ENCODE results near the gene TXNDC16. TPM values are rescaled to one million over a fixed set of nuclear protein-coding genes. Genes with fewer than 3 reads are reported as not detected.

Gene TXNDC16
- total RNA-seq, 3 donors from 2014 or later: 8.6 to 10.3 (median 9.7) TPM

DNA sequence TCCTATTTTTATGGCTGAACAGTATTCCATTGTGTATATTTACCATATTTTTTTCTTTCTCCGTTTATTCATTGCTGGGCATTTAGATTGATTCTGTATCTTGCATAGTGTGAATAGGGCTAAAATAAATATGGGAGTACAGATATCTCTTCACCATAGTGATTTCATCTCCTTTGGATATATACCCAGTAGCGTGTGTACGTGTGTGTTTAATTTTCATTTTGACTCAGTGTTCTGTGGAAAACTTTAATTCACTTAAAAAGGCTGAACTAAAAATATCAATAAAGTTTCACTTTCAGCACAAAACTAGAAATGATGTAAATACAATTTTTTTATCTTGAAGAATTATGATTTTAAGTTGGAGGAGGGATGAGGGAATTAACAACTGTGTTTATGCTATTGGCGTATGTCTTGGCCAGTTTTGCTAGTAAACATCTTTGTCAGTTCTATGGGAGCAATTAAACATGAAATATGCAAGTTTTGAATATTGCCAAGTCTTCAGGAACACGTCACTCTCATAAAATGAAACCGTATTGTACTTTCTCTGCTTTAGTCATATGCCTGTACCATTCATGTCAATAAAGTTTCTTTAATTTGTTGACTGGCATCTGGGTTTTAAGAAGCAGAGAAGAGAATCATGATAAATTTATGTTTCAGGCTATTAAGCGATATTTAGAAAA lies 138.4 kb downstream of the TXNDC16 start:
- intact Hi-C loops (cut with DNase I, micrococcal nuclease): no loop called here
- no peaks in the 10 kb centered on the region for H3K4me1 ChIP-seq (ENCODE audit: low read depth)
- TF ChIP-seq, protein P1, sequence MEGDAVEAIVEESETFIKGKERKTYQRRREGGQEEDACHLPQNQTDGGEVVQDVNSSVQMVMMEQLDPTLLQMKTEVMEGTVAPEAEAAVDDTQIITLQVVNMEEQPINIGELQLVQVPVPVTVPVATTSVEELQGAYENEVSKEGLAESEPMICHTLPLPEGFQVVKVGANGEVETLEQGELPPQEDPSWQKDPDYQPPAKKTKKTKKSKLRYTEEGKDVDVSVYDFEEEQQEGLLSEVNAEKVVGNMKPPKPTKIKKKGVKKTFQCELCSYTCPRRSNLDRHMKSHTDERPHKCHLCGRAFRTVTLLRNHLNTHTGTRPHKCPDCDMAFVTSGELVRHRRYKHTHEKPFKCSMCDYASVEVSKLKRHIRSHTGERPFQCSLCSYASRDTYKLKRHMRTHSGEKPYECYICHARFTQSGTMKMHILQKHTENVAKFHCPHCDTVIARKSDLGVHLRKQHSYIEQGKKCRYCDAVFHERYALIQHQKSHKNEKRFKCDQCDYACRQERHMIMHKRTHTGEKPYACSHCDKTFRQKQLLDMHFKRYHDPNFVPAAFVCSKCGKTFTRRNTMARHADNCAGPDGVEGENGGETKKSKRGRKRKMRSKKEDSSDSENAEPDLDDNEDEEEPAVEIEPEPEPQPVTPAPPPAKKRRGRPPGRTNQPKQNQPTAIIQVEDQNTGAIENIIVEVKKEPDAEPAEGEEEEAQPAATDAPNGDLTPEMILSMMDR (IDR thresholded peaks at IDR 0.05): no peak
- H3K9me3 ChIP-seq: no peaks in the 10 kb centered on the region
- ATAC-seq (no peak), DNase-seq (no peak)
- no peaks in the 10 kb centered on the region for H3K36me3 ChIP-seq (ENCODE audit: low read depth)
- no peak overlapping the region for H3K4me3 ChIP-seq

DNA sequence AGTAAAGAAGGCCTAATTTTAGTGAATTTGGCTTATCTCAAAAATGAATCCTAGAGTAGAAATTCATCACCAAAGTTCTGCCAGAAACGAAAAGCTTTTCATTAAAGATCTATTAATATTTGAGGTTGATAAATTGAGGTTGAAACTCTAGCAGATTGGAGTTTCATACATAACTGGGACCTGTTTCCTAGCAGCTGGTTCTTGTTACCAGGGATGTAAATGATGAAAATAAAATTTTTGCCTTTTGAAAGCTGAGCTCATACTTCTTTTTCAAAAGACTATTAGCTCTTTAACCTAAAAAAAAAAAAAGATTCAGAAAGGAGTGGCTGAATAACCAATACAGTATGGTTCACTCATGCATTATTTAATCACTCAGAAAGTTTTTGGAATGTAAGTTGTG lies 139.9 kb downstream of the TXNDC16 start:
- Histone ChIP-seq H3K4me1 (ENCODE audit: low read depth) (no peaks in the 10 kb centered on the region), H3K4me3 (no peak overlapping the region), H3K36me3 (ENCODE audit: low read depth) (no peaks in the 10 kb centered on the region), H3K9me3 (no peaks in the 10 kb centered on the region)
- intact Hi-C loops (cut with DNase I, micrococcal nuclease): no loop called here
- DNase-seq (no peak), ATAC-seq (no peak)
- TF ChIP-seq, protein P1 (IDR thresholded peaks at IDR 0.05): no peak

DNA sequence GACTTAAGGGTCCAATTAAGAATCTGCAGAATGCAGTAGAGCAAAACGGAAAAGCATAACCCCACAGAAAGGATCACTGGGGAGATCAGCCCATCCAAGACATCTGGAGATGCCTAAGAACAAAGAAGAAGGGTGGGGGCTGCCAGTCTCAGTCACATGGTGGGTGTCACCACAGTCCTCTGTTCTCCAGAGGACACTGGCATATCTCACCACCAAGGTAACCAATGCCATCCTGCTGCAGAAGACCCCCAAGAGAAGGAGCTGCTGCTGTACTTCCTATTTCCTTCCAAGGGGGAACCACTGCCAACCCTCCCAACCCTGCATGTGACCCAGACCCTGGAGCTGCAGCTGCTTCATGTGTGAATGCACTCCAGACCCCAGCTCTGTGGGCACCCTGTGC lies 147.0 kb downstream of the TXNDC16 start:
- intact Hi-C loops (cut with DNase I, micrococcal nuclease): no loop called here
- ATAC-seq (no peak), DNase-seq (no peak)
- H3K4me1 ChIP-seq (ENCODE audit: low read depth): peaks cover 6% of the 10 kb centered on the region
- TF ChIP-seq, protein P1 (IDR thresholded peaks at IDR 0.05): no peak
- no peaks in the 10 kb centered on the region for H3K9me3 ChIP-seq
- H3K4me3 ChIP-seq: no peak overlapping the region
- H3K36me3 ChIP-seq (ENCODE audit: low read depth): no peaks in the 10 kb centered on the region

DNA sequence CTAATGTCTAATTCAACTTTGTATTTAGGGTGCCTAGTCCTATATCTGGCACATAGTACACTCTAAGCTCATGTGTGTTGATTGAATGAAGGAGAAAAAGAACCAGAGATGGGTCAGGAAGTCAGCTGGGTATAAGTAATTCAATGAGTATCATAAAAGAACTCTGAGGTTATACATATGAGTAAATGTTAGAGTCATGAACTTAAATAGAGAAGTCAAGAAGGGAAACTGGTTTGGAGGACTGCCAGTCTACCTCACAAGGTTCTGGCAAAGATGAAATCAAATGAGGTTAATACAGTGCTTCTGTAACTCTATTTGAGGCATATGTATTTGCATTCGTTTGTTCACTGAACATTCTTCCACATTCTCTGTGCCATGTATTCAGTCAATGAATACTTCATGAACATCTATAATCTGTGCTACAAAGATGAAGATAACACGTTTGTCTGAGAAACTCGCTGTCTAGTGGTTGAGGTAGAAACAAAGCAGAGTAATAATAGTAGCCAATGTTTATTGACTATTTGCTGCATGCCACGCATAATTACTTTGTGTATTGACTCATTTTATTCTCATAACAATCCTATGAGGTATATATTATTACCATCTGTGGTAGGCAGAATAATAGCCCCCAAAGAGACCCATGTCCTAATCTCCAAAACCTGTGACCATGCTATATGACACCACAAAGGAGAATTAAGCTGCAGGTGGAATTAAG lies 149.3 kb downstream of the TXNDC16 start:
- no peaks in the 10 kb centered on the region for H3K9me3 ChIP-seq
- ATAC-seq (peak; percentile 52), DNase-seq (peak in 1 of 3 donors; percentile 62)
- TF ChIP-seq, protein P1 (IDR thresholded peaks at IDR 0.05): no peak
- intact Hi-C loops (cut with DNase I, micrococcal nuclease): no loop called here
- no peak overlapping the region for H3K4me3 ChIP-seq
- peaks cover 19% of the 10 kb centered on the region for H3K4me1 ChIP-seq (ENCODE audit: low read depth)
- H3K36me3 ChIP-seq (ENCODE audit: low read depth): no peaks in the 10 kb centered on the region

DNA sequence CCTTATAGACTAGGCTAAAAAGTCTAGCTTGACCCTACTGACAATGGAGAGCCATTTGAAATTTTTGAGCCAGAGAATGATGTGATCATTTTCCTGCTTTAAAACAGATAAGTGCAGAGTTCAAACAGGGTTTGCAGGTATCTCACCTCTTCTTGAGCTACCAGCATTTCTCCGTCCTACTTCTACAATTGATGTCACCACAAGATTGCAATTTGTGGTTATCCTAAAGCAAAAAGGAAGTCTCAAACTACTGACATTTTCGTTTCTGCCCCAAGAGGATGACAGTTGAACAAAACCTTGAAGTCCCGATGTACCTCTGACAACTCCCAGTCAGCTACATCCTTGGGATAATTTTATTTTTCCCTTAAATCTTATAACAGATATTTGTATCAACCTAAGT lies 151.5 kb downstream of the TXNDC16 start:
- no peaks in the 10 kb centered on the region for H3K9me3 ChIP-seq
- H3K36me3 ChIP-seq (ENCODE audit: low read depth): no peaks in the 10 kb centered on the region
- peak; percentile 37 for ATAC-seq
- TF ChIP-seq, protein P1 (IDR thresholded peaks at IDR 0.05): no peak
- intact Hi-C loops (cut with DNase I, micrococcal nuclease): no loop called here
- no peak overlapping the region for H3K4me3 ChIP-seq
- H3K4me1 ChIP-seq (ENCODE audit: low read depth): peaks cover 19% of the 10 kb centered on the region
- no peak for DNase-seq
